Activated CD4-positive, alpha-beta T cell treated with anti-CD3 and anti-CD28 coated beads, Interleukin-2, amount 10 ng/mL, durations not matched to agents 24 days and 14 days (primary cell): ENCODE results near the gene NSG2. TPM values are rescaled to one million over a fixed set of nuclear protein-coding genes. Genes with fewer than 3 reads are reported as not detected.
"Not testable (repeated sequence)": the region's sequence is repeated elsewhere in the genome, so short reads cannot be mapped to it uniquely, and the experiment has no call there.

Source experiments
- DNase-seq: peaks from one replicate; pipeline ENCODE4 v3.0.0; 2022
- H3K27ac Mint-ChIP-seq: one replicate; pipeline ENCODE4 v1.8.0; 2022; ENCODE audit warnings: mild to moderate bottlenecking, mixed read lengths
- H3K27me3 Mint-ChIP-seq: one replicate; pipeline ENCODE4 v1.8.0; 2022; ENCODE audit warnings: mixed read lengths
- H3K36me3 Mint-ChIP-seq: one replicate; pipeline ENCODE4 v1.8.0; 2022; ENCODE audit warnings: low read depth, mild to moderate bottlenecking, mixed read lengths
- H3K4me1 Mint-ChIP-seq: one replicate; pipeline ENCODE4 v1.8.0; 2021; ENCODE audit warnings: mixed read lengths
- H3K4me3 Mint-ChIP-seq: one replicate; pipeline ENCODE4 v1.8.0; 2022; ENCODE audit warnings: mild to moderate bottlenecking, moderate library complexity, mixed read lengths
- H3K9me3 Mint-ChIP-seq: one replicate; pipeline ENCODE4 v1.8.0; 2021; ENCODE audit warnings: mixed read lengths
- intact Hi-C: fragments of 100-400 bp; cut with micrococcal nuclease; formaldehyde crosslinking; loops from one replicate; pipeline ENCODE4 v1.15.1; 2023
- total RNA-seq: library from RNA; stranded (reverse); gene quantifications from 2 replicates; pipeline ENCODE4 v1.2.3, GENCODE V29; 2022

Gene NSG2
- total RNA-seq: not detected in 2 replicates

- DNase-seq: peak; percentile 80
- Mint-ChIP-seq H3K27ac (no peak within 1 kb of the TSS), H3K9me3 (no peaks in the 10 kb centered on the region), H3K4me1 (no peaks in the 10 kb centered on the region), H3K36me3 (no peaks in the 10 kb centered on the region), H3K27me3 (no peaks in the 10 kb centered on the region), H3K4me3 (no peak within 1 kb of the TSS)
- intact Hi-C loops: no loop called here
Observed at GRCh38 chr5:174045470-174046025, at the start of gene NSG2. Gene NSG2, plus strand, starts transcription at chr5:174045706. Its CDS starts 1,050 bp downstream, at chr5:174046756.

DNA sequence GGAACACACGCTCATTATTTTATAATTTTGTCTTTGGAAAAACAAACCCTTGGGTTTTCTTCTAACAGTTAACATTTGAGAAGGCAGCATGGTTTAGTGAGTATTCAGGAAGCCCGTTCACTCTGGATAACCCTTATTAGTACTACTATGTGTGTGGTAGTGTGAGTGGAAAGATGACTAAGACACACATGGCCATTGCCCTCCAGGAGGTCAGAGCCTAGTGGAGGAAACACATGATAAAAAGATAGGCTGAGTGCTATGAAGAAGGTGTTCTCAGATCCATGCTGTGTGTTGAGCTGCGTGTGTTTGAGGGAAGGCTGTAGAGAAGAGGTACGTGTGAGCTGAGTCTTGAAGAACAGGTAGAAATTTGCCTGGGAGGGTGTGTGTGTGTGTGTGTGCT lies 48.2 kb upstream of the NSG2 start:
- DNase-seq: no peak
- H3K9me3 Mint-ChIP-seq: no peaks in the 10 kb centered on the region
- no peaks in the 10 kb centered on the region for H3K4me1 Mint-ChIP-seq
- intact Hi-C loops: no loop called here
- H3K27ac Mint-ChIP-seq: no peak overlapping the region
- H3K36me3 Mint-ChIP-seq: no peaks in the 10 kb centered on the region
- peaks cover 15% of the 10 kb centered on the region for H3K27me3 Mint-ChIP-seq
- H3K4me3 Mint-ChIP-seq: no peak overlapping the region

DNA sequence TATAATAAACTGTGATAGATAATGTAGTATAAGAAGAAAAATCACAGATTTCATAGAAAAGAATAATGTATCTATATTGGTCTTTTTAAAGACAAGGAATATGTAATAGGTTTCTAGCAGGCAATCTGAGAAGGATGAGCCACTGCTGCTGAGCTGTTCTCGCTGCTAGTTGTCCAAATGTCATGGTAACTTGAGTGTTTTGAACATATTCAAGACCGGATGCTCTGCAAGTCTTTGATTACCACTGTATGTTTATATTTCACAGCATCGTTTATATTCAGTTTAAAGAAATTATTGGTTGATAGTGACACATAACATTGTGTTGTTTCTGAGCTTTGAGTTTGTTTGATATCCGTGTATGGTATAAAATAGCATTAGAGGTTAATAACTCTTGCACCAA lies 47.0 kb upstream of the NSG2 start:
- Mint-ChIP-seq H3K4me3 (no peak overlapping the region), H3K9me3 (no peaks in the 10 kb centered on the region), H3K4me1 (no peaks in the 10 kb centered on the region), H3K27ac (no peak overlapping the region), H3K27me3 (peaks cover 21% of the 10 kb centered on the region), H3K36me3 (no peaks in the 10 kb centered on the region)
- no peak for DNase-seq
- intact Hi-C loops: no loop called here

DNA sequence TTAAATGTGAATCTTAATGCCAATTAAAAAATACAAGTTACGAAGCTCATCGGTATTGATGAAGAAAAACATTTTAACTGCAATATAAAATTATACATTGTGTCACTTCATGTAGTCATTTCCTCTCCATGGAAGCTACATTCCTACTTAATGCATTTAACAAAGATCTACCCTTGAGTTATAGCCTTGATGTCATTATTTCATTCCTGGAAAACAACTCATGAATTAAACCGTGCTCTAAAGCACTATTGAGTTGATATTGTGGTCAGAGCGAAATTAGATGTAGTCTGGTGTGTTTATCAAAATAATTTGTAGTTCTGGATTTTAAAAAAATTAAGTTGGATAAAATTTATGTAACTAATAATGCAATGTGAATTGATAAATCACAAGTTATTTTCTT lies 45.4 kb upstream of the NSG2 start:
- no peak for DNase-seq
- H3K4me3 Mint-ChIP-seq: no peak overlapping the region
- H3K9me3 Mint-ChIP-seq: no peaks in the 10 kb centered on the region
- H3K4me1 Mint-ChIP-seq: no peaks in the 10 kb centered on the region
- no peaks in the 10 kb centered on the region for H3K36me3 Mint-ChIP-seq
- no peak overlapping the region for H3K27ac Mint-ChIP-seq
- H3K27me3 Mint-ChIP-seq: peaks cover 26% of the 10 kb centered on the region
- intact Hi-C loops: no loop called here

GRCh38 chr5:174003795-174004194 lies 41.7 kb upstream of the NSG2 start:
- H3K4me1 Mint-ChIP-seq: no peaks in the 10 kb centered on the region
- no peak overlapping the region for H3K27ac Mint-ChIP-seq
- H3K4me3 Mint-ChIP-seq: no peak overlapping the region
- H3K9me3 Mint-ChIP-seq: no peaks in the 10 kb centered on the region
- no peak for DNase-seq
- intact Hi-C loops: no loop called here
- peaks cover 16% of the 10 kb centered on the region for H3K27me3 Mint-ChIP-seq
- H3K36me3 Mint-ChIP-seq: no peaks in the 10 kb centered on the region

- Mint-ChIP-seq H3K27me3 (peaks cover 7% of the 10 kb centered on the region), H3K9me3 (no peaks in the 10 kb centered on the region), H3K4me3 (no peak overlapping the region), H3K27ac (no peak overlapping the region), H3K4me1 (no peaks in the 10 kb centered on the region), H3K36me3 (no peaks in the 10 kb centered on the region)
- no peak for DNase-seq
- intact Hi-C loops: no loop called here
Observed at GRCh38 chr5:174008922-174009321, 36.6 kb upstream of the NSG2 start.

GRCh38 chr5:174010365-174010764 lies 35.1 kb upstream of the NSG2 start:
- Mint-ChIP-seq H3K36me3 (no peaks in the 10 kb centered on the region), H3K4me3 (no peak overlapping the region), H3K27ac (no peak overlapping the region), H3K9me3 (no peaks in the 10 kb centered on the region), H3K27me3 (peaks cover 4% of the 10 kb centered on the region), H3K4me1 (no peaks in the 10 kb centered on the region)
- no peak for DNase-seq
- intact Hi-C loops: no loop called here

- no peak overlapping the region for H3K27ac Mint-ChIP-seq
- no peaks in the 10 kb centered on the region for H3K4me1 Mint-ChIP-seq
- intact Hi-C loops: no loop called here
- H3K4me3 Mint-ChIP-seq: no peak overlapping the region
- H3K36me3 Mint-ChIP-seq: no peaks in the 10 kb centered on the region
- no peaks in the 10 kb centered on the region for H3K9me3 Mint-ChIP-seq
- DNase-seq: no peak
- peaks cover 4% of the 10 kb centered on the region for H3K27me3 Mint-ChIP-seq
Observed at GRCh38 chr5:174011441-174011840, 34.1 kb upstream of the NSG2 start.

DNA sequence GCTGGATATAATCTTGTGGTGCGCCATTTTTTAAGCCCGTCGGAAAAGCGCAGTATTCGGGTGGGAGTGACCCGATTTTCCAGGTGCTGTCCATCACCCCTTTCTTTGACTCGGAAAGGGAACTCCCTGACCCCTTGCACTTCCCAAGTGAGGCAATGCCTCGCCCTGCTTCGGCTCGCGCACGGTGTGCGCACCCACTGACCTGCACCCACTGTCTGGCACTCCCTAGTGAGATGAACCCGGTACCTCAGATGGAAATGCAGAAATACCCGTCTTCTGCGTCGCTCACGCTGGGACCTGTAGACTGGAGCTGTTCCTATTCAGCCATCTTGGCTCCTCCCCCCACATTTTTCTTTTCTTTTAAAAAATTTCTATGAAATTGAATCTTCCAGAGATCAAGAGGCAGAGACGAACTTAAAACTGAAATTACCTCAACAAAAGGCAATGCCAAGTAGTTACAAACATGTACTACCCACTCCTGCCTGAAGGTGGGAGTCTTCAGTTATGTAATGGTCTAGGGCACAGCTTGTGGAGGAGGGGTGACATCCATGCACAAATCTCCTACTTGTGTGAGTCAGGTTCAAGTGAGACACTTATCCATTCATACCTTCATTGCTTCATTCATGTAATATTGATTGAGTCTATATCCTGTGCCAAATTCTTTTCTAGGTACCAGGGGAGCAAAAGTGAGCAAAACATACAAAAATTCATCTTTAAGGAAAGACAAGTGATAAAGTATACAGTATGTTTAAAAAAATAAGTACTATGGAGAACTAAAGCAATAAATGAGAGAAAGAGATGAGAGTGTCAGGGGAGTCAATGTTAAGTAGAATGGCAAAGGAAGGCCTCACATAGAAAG lies 25.2 kb upstream of the NSG2 start:
- H3K27ac Mint-ChIP-seq, H3K27me3 Mint-ChIP-seq, intact Hi-C loops, H3K9me3 Mint-ChIP-seq, H3K36me3 Mint-ChIP-seq, H3K4me1 Mint-ChIP-seq, H3K4me3 Mint-ChIP-seq: not testable (repeated sequence)
- peak; percentile 74 for DNase-seq

- DNase-seq: no peak
- intact Hi-C loops: no loop called here
- no peaks in the 10 kb centered on the region for H3K36me3 Mint-ChIP-seq
- H3K4me1 Mint-ChIP-seq: no peaks in the 10 kb centered on the region
- no peak overlapping the region for H3K27ac Mint-ChIP-seq
- H3K27me3 Mint-ChIP-seq: peaks cover 8% of the 10 kb centered on the region
- no peaks in the 10 kb centered on the region for H3K9me3 Mint-ChIP-seq
- H3K4me3 Mint-ChIP-seq: no peak overlapping the region
Observed at GRCh38 chr5:174020928-174021304, 24.6 kb upstream of the NSG2 start.

DNA sequence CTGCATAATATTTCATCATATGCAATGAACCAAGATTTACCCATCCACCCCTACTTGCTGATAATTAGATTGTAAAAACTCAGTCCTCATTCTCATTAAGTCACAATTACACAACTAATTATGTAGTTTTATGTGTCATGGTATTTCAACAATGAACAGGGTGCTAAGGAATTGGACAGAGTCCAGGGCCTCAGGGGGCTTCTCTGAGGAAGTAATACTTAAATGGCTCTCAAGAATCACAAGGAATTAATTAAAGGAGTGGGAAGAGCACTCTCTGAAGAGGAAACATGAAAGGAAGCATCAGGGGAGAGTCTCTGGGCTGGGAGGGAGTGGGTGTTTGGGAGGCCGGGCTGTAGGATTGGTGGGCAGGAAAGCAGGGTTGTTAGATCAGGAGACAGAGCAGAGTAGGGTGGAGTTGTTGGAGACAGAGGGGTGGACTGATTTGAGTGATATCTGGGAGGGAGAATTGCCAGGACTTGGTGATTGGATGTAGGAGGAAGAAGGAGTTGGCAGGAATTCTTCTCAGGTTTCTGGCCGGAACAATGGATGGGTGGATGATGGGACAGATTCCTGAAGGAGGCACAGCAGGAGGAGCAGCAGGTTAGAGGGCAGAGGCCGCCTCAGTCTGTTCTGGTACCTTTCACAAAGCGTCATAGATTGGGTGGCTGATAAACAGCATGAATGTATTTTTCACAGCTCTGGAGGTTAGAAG lies 23.0 kb upstream of the NSG2 start:
- Mint-ChIP-seq H3K27ac (no peak overlapping the region), H3K4me1 (no peaks in the 10 kb centered on the region), H3K36me3 (no peaks in the 10 kb centered on the region), H3K9me3 (no peaks in the 10 kb centered on the region), H3K27me3 (peaks cover 8% of the 10 kb centered on the region), H3K4me3 (no peak overlapping the region)
- intact Hi-C loops: no loop called here
- no peak for DNase-seq

DNA sequence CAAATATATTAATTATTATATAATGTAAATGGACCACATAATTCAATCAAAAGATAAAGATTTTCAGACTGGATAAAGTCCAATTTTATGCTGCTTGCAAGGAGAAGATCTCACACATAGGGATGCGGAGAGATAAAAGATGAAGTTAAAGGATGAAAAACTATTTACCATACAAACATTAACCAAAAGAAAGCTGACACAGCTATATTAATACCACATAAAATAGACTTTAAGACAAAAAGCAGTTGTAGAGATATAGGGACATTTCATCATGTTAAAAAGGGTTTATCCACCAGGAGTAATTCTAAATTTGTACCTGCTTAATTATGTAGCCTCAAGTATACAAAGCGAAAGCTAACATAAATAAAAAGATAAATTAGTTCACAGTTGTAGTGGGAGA lies 15.2 kb upstream of the NSG2 start:
- intact Hi-C loops: no loop called here
- peaks cover 11% of the 10 kb centered on the region for H3K9me3 Mint-ChIP-seq
- no peaks in the 10 kb centered on the region for H3K4me1 Mint-ChIP-seq
- no peaks in the 10 kb centered on the region for H3K27me3 Mint-ChIP-seq
- H3K36me3 Mint-ChIP-seq: no peaks in the 10 kb centered on the region
- no peak overlapping the region for H3K4me3 Mint-ChIP-seq
- DNase-seq: no peak
- H3K27ac Mint-ChIP-seq: no peak overlapping the region

GRCh38 chr5:174044466-174045254 lies 846 bp upstream of the NSG2 start:
- peaks cover 2% of the 10 kb centered on the region for H3K27me3 Mint-ChIP-seq
- no peak for DNase-seq
- no peaks in the 10 kb centered on the region for H3K9me3 Mint-ChIP-seq
- H3K4me1 Mint-ChIP-seq: no peaks in the 10 kb centered on the region
- no peak overlapping the region for H3K27ac Mint-ChIP-seq
- intact Hi-C loops: no loop called here
- no peaks in the 10 kb centered on the region for H3K36me3 Mint-ChIP-seq
- H3K4me3 Mint-ChIP-seq: no peak overlapping the region

GRCh38 chr5:174046558-174046957 lies 1.1 kb downstream of the NSG2 start:
- H3K36me3 Mint-ChIP-seq: no peaks in the 10 kb centered on the region
- DNase-seq: no peak
- H3K4me1 Mint-ChIP-seq: no peaks in the 10 kb centered on the region
- no peaks in the 10 kb centered on the region for H3K9me3 Mint-ChIP-seq
- no peaks in the 10 kb centered on the region for H3K27me3 Mint-ChIP-seq
- no peak overlapping the region for H3K27ac Mint-ChIP-seq
- intact Hi-C loops: no loop called here
- H3K4me3 Mint-ChIP-seq: no peak overlapping the region
